HG02588 (cell line): ENCODE measurements around the gene GPAM.

Experiments
- ATAC-seq: cut with Tn5 transposase; IDR thresholded peaks from one replicate; pipeline ENCODE4 v1.9.1; 2021; ENCODE audit warnings: mild to moderate bottlenecking, moderate library complexity; ENCODE audit not compliant: unreplicated experiment

The GPAM gene

DNA sequence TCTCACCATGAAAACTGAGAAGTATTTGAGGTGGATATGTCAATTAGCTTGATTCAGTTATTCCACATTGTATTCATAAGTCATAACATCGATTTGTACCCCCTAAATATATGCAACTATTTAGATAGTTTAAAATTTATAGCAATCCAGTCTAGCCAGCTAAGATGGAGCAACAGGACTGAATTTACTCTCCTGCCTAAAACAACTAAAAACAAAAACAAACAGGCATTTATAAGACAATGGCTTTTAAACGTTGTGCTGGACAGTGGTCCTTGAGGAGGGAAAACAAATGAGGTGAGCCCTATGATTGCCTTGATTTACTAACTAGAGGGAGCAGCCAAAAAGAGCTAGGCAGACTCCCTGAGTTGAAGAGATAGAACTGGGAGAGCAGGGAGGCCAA, 814 bp upstream of the GPAM start:
- no peak for ATAC-seq

DNA sequence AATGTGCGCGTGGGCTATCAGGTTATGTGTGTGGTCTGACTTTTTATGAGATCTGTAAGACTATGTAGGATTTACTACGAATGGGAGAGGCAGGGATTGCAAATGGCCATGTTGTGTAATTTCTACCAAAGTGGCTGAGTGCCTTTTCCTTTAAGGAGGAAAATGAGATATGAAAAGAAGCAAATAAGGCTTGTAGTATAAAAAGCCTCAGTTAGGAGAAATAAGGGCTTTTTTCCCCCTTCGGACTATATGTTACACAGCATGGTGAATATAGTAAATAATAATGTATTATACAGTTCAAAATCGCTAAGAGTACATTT, 447 bp upstream of the GPAM start:
- ATAC-seq: no peak

DNA sequence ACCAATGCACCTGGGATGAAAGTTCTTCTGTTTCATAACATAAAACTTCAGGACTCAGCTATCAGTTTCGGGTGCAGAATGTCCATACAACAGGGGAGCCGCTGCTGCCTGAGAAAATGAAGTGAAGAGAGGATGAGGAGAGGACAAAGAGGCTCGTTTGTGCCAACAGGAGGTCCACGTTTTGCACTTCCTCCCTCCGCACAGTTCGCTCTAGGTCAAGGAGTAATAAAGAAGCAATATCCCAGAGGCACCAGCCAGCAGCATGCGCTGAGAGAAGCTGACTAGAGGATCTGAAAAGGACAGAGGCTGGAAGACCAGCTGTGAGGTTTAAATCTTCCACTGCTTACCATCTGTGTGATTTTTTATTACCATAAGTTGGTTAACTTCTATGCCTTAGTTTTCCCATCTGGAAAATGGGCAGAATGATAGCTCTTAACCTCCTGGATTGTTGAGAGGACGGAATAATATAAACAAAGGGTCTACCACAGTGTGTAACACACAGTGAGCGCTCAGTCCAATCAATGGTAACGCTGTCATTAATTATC, 709 bp downstream of the GPAM start:
- ATAC-seq: no peak

DNA sequence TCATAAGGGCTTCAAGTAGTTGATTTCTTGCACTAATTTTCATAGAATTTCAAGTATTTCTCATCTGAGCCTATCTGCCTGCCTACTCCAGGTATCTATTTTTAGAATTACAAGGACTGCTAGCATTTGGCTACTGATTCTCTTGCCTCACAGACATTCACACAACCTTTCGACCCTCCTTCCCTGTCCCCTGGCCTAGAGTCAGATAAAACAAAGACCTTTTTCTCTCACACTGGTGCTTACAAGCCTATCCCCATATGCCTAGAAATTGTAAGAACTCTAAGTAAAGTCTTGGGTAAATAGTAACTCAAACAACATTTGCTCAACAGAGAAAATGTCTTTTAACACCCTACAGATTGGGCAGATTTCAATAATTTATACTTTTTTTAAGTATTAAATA, 6.3 kb downstream of the GPAM start:
- no peak for ATAC-seq

DNA sequence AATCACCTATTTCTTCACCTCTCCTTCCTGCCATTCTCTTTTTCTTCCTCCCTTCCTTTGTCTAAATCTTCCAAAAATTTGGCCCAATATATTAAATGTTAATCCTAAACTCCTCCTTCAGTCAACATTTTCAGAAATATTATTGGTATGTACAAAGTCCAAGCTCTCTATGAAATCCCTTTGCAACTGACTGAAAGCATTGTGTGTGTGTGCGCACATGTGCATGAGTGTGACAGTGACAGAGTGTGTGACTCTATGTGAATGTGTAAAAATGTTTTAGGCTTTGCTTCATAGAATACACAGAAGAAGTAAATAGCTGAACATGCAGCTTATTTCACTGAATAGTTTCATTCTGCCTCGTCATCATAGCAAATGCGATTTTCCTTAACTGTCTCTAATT, 7.0 kb downstream of the GPAM start:
- ATAC-seq: no peak

DNA sequence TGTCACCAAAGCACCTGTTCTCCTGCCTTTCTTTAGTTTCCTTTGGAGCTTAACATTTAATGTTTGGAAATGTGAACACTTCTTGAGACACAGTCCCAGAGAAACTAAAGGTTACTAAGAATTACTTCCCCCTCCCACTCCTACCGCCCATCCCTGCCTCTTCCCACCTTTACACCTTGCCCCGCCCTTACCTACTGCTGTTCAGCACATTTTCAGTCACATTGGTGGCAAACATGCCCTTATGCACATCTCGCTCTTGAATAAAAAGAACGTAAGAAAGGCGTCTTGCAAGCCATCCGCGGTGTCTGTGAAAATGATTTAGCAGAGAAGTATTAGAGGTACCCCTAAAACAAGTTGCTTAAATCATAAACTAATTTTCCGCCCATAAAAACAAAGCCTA, 8.2 kb downstream of the GPAM start:
- ATAC-seq: no peak

DNA sequence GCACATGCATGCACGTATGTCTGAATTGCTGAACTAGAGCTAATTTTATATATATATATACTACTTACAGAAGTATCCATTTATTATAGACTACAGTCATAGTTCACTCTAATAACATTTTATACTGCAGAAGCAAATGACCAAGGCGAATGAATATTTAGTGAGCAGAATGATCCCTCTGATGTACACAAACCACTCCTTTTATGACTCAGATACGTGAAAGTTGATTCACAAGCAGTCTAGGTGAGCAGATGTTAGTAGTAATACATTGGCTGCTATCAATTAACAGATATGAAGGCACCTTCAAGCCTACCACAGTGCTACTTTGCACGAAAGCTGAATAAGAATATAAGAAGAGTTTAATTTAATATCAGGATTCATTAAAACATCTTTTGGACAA, 10.4 kb downstream of the GPAM start:
- no peak for ATAC-seq

DNA sequence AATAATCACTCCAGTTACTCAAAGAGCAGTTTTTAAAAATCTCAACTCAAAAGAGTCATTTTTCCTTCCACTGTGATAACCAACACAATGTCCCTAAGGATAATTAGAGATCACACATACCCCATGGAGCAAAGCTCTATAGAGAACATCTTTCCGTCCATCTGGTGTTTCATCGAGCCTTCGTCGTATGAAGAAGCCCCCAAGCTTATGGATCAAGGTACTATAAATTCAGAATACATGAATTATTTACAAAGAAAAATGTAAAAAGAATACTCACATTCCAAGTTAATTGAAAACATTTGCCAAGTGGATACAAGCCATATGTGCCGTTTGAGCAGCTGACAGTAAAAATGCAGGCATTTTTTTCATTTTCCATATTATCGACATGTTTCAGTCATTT, 14.8 kb downstream of the GPAM start:
- ATAC-seq: no peak

DNA sequence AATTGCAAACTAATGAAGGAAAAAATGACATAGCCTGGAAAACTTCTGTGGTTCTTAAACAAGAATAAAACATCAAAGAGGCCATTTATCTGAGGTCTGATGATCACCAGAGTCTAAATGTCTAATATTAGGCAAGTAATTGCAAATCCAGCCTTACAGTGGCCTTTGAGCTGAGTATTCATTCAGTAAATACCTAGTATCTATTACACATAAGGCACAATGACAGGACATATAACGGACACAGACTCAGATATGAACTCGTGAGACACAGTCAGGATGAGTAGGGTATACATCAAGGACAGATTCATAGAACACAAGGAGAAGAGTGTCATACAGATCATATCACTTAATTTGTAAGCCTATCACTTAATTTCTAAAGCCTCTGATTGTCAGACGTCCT, 16.8 kb downstream of the GPAM start:
- ATAC-seq: no peak

DNA sequence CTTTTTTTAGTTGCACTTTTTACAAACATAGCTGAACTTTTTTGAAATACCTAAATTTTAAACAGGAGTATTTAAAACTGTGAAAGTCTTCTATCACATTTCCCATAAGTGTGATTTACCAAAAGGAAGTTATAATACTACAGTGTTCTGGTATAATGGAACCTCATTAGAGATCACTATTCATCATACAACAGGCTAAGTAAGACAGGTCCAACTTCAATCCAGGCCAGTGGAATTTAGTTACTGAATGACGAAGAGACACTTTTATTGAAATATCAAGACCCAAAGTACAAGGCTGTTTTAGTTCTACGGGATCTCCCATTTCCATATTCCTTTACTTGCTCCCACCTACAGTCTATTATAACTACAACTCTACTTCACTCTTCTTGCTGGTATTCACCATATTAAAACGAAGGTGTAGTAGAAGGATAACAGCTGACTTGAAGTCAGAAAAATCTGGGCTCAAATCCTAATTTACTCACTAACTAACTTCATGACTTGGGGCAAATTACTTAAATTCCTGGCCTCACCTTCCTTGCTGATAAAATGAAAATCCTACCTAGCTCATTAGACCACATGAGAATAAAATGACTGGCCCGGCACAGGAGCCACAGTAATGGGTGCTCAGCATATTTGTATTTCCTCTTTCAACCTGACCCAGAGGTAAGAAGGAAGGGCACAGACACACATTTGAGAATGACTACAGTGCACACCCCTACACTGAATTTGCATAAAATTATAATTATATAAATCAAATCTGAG, 21.6 kb downstream of the GPAM start:
- ATAC-seq: no peak

DNA sequence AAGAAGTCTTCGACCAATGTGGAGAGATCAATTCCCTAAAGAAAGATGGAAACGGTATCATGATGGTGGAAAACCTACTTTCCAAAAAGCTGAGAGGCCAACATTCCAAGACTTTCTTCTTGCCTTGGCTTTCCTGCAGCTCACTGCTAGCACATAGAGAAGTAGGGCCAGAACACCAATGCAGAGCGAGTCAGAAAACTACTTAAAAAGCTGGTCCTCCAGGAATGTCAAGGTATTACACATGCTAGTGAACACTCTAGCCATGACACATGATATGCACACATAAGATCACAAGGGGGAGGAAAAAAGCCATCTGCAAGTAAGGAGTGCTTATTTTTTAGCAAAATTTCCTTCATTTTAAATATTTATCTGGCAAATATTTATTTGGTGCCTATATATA, 22.7 kb downstream of the GPAM start:
- ATAC-seq: no peak

DNA sequence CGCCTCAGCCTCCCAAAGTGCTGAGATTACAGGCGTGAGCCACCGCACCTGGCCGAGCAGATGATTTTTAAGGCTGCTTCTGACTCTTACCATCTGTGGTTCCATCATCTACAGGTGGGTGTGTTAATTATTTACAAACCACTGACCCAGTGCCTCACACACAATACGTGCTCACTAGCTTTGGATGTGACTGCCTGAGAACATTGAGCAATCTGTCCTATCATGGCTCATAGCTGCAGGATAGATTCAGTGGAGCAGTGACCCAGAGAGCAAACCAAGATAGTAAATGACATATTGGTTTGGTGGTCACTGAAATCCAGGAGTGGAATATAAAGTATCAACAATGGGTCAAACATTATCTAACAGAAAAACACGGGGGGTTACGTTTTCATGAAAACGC, 24.1 kb downstream of the GPAM start:
- no peak for ATAC-seq

DNA sequence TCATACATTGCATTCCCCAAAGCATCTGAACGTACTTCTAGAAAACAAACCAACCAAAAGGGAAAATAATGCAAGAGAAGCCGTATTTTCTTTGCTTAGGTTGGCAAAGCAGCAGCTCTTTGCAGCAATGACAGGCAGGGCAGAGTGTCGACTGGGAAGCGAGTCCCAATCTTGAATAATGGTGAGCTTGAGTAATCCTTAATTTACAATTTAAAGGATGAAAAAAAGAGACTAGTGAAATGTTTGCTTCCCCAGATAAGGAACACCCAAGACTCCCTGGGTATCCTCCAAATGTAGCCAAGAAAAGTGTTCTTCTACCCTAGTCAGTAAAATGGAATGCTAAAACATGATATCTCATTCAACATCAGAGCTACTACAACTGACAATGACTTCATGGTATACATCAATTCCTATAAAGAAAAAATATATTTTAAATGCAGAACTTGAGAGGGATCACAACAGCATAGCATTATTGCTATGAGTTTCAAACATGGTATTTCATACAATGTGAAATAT, 32.0 kb downstream of the GPAM start:
- ATAC-seq: no peak

DNA sequence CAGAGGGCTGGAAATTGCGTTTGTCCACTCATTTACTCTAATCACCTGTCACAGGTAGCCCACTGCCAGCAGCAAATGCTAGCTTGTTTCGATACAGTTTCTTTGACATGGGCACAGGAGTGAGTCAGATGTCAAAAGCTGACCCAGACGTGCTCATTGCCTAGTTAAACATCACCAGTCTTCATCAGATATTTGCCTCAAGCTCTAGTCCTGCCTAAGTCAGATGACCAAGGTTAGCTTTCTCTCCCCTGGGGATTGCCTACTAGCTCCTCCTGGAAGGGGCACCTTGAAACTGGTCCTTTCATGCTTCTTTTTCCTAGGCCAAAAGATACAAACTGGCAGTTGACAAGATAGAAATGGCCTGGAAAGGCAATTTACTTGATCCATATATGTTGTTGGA, 35.2 kb downstream of the GPAM start:
- ATAC-seq: no peak

DNA sequence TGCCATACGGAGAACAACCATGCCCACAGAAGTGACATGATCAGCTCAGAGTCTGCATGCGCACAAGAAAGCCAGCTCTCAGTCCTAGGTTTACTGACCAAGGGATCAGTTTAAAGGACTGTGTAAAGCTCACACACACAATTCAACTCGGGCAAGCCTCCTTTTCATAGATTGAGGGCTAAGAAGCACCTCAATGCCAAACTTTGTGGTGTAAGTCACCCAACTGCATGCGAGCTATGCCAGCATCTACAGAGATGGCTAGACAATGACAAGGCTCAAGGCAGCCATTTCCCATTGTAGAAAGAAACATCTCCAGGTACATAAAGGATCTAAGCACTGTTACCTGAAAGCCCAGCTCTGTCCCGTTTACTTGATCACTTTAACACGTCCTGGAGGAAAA, 36.8 kb downstream of the GPAM start:
- ATAC-seq: no peak

DNA sequence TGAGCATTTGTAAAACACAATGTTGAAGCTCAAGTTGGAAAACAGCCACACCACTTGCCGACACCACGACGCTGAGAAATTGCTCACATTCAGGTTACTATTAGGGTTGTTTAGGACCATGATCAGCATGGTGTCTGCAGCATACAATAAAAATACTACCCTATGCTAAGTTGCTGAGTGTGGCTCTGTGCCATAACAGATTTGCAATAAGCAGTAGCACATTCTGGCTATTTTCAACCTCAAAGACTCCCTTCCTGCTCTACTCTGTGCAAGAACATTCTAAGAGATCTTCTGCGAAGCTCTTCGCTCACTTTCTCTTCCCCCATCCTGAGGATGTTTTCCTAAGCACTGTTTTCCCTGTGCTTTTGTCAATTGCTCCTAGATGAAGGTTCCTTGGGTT, 38.3 kb downstream of the GPAM start:
- ATAC-seq: no peak

DNA sequence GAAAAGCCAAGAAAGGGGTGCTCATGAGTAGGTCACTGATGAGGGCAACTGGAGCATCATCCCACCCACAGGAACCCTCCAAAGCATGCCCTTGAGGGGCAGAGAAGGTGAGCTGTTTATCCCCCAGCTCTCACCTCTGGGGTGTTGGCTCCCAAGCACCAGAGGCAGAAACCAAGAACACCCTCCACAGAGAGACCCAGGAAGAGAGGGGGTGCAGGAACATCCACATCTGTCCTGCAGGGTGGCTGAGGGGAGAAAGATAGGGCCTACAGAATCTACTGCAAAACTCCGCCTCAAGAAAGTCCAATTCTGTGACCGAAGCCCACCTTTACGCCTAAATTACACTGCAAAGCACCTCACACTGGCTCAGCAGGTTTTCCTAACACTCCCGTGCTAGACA, 40.1 kb downstream of the GPAM start:
- ATAC-seq: no peak

DNA sequence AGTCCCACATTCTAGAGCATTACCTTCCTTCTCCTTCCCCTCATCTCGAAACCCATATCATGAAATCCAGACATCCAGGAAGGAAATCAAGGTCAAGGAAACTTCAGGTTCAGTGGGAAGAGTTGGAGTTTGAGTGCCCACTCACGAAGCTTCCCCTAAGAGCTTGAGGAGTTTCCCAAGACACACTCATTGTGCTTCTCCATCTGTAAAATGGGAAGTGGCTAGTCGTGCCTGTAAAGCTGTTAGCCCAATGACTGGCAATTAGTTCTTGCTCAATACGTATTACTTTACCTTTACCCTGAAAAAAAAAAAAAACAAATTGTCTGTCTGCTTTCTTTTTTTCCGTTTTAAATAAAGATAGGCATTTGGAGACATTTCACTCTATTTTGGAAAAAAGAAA, 42.3 kb downstream of the GPAM start:
- ATAC-seq: no peak

DNA sequence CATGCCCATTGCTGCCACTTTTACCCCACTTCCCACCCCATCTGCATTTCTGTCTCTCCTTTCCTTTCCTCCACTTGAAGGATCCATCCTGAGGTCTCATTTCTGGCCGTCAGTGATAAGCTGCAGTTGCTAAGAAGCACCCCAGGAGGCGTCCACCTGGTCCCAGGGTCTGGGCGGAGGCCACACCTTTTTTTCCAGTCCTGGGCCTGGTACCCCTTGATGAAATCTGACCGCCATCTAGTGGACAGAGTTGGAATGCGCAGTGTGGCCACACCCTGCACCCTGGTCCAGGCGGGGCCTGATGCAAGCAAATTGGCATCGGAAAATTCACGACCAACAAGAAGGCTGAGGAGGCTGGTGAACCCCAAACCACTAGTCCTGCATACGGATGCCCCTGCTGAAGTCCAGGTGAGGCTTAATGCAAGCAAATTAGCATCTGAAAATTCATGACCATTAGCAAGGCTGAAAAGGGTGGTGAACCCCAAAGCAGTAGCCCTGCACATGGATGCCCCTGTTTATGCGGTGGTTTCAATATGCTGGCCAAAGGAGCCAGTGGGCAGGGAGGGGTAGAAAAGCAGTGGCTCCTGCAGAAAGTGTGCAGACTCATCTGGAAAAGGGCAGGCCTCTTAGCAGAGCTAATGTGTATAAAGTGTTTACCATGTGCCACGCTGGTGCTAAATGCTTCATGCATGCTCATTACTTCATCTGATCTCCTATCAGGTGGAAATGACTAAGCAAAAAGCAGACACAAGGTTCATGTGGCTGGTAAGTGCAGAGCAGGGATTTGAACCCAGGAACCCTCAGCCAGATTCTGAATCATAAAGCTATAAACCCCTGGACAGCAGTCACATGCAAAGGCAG, 43.2 kb downstream of the GPAM start:
- ATAC-seq: peak; percentile 99

DNA sequence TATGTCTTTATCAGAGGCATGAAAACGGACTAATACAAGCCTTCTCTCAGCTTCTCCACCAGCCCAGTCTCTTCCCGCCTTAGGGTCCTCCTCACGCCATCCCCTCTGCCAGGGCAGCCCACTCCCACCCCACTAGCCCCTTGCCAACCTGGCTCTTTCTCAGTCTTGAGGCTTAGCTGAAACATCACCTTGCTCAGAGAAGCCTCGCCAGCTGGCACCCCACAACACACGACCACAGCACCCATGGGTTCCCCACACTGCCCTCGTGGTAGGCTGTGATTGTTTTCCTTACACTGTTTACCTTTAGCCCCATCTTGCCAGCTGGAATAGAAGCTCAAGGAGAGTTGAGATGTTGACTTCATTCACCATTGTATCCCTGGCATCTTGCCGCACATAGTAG, 44.4 kb downstream of the GPAM start:
- ATAC-seq: no peak

DNA sequence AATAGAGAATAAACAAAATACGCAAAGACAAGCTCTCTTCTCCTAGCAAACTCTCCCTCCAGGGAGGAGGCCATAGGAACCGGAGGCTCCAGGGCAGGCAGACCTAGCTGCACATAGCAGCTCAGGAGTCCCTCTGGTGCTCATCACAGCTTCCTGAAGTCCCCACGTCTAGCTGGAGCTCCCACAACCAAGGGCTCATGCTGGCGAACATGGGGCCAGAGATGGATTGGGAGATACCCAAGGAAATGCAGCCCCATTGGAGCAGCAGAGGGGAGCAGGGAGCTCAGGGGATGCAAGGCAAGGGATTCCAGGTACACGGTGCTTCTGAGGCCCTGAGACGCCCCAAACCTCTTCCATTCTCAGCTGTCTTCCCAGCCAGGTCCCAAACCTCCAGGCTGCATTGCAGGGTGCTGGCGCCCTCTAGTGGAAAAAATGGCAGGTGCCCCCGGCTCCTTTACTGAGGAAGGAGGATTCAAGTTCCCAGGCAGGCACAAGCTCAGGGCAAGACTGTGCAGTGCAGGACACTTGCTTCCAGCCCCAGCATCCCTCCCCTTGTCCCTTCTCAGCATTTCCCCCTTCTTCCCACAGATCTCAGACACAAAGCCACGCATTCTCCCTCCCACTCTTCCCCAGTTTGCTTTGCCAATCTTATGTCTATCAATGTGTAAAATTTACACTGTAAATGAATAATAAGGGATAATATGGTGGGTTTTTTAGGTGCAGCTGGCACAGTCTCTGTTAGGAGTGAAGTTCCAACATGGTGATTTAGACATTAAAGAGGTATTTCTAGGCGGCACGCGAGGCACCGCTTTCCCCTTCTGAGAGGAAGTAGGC, 46.2 kb downstream of the GPAM start:
- ATAC-seq: peak; percentile 42
